Keratinocyte (primary cell): ENCODE measurements around the gene NAT10. TPM values are rescaled to one million over a fixed set of nuclear protein-coding genes. Genes with fewer than 3 reads are reported as not detected.

Experiments
- DNase-seq: peaks from one replicate; pipeline ENCODE4 v3.0.0-alpha.2; 2011; ENCODE audit warnings: low read depth, missing footprints, low spot score
- FAIRE-seq: peaks from 2 replicates; lab custom pipeline; 2011; peaks lifted over from hg19 to GRCh38; lab: Jason Lieb, UNC
- H2AFZ ChIP-seq: 2 replicates; pipeline ENCODE4 v1.6.0; 2012; ENCODE audit warnings: low read length, control low read depth, inconsistent platforms; ENCODE audit not compliant: control insufficient read depth
- H3K27ac ChIP-seq: 2 replicates; pipeline ENCODE4 v1.5.1; 2011; ENCODE audit warnings: low read length; ENCODE audit not compliant: control insufficient read depth, insufficient read depth
- H3K27me3 ChIP-seq: 3 replicates; pipeline ENCODE4 v1.6.0; 2011; ENCODE audit warnings: low read length; ENCODE audit not compliant: control insufficient read depth, insufficient read depth; ENCODE audit errors: extremely low read depth
- H3K36me3 ChIP-seq, 2 experiments: 2 replicates in 1 of 2; 3 replicates in 1 of 2; pipeline ENCODE4 v1.5.1; 2011; ENCODE audit warnings: low read length in 2 of 2, mild to moderate bottlenecking in 1 of 2; ENCODE audit not compliant: control insufficient read depth in 2 of 2, insufficient read depth in 2 of 2; ENCODE audit errors: extremely low read depth in 1 of 2
- H3K4me1 ChIP-seq: 3 replicates; pipeline ENCODE4 v1.5.1; 2011; ENCODE audit warnings: low read length; ENCODE audit not compliant: control insufficient read depth, insufficient read depth; ENCODE audit errors: extremely low read depth
- H3K4me2 ChIP-seq: 3 replicates; pipeline ENCODE4 v1.6.0; 2011; ENCODE audit warnings: low read depth, low read length; ENCODE audit not compliant: control insufficient read depth, insufficient read depth; ENCODE audit errors: extremely low read depth
- H3K4me3 ChIP-seq, 3 experiments: fragments of 200-600 bp in 1 of 3; sonication (generic) in 1 of 3; 2 replicates in 2 of 3; 3 replicates in 1 of 3; pipeline ENCODE4 v1.5.1; 2011 to 2016; ENCODE audit warnings: low read length in 3 of 3, mild to moderate bottlenecking in 3 of 3, control low read depth in 2 of 3, inconsistent platforms in 1 of 3, low read depth in 1 of 3, mixed read lengths in 1 of 3, mixed run types in 1 of 3, moderate library complexity in 1 of 3; ENCODE audit not compliant: control insufficient read depth in 2 of 3, insufficient read depth in 2 of 3; ENCODE audit errors: extremely low read depth in 1 of 3
- H3K79me2 ChIP-seq: 2 replicates; pipeline ENCODE4 v1.6.0; 2012; ENCODE audit warnings: low read length; ENCODE audit not compliant: control insufficient read depth, insufficient read depth
- H3K9ac ChIP-seq: 3 replicates; pipeline ENCODE4 v1.6.0; 2011; ENCODE audit warnings: low read length; ENCODE audit not compliant: control insufficient read depth, insufficient read depth; ENCODE audit errors: extremely low read depth
- H3K9me1 ChIP-seq: 3 replicates; pipeline ENCODE4 v1.6.0; 2011; ENCODE audit warnings: low read length; ENCODE audit not compliant: control insufficient read depth, insufficient read depth; ENCODE audit errors: extremely low read depth
- H3K9me3 ChIP-seq: 2 replicates; pipeline ENCODE4 v1.5.1; 2012; ENCODE audit warnings: low read depth, low read length; ENCODE audit not compliant: control insufficient read depth
- H4K20me1 ChIP-seq: 3 replicates; pipeline ENCODE4 v1.6.0; 2011; ENCODE audit warnings: low read length; ENCODE audit not compliant: control insufficient read depth, insufficient read depth; ENCODE audit errors: extremely low read depth
- CTCF ChIP-seq, 3 experiments: IDR thresholded peaks in 1 of 3; conservative IDR thresholded peaks in 1 of 3; optimal IDR thresholded peaks in 1 of 3; 2 replicates in 2 of 3; 3 replicates in 1 of 3; pipeline versions ENCODE3 to v1.5.1; 2011; ENCODE audit warnings: low read length in 3 of 3, mild to moderate bottlenecking in 3 of 3, moderate library complexity in 2 of 3, control low read depth in 1 of 3, inconsistent platforms in 1 of 3; ENCODE audit not compliant: insufficient read depth in 2 of 3; ENCODE audit errors: extremely low read depth in 1 of 3
- EZH2 ChIP-seq: IDR thresholded peaks from one replicate; pipeline ENCODE4 v1.6.1; 2012; ENCODE audit warnings: inconsistent platforms, mild to moderate bottlenecking, low read length, moderate library complexity
- dilution Hi-C: fragments of 300-500 bp; cut with MboI; formaldehyde crosslinking; loops from one replicate; pipeline ENCODE4 v1.7.0; 2020; ENCODE audit warnings: low sequenced_read_pairs; ENCODE audit not compliant: extremely low pct_ligation_motif_present
- polyA plus RNA-seq, 5 experiments: library from polyadenylated mRNA; depleted of rRNA in 3 of 5; stranded (reverse) in 3 of 5; stranded (forward) in 1 of 5; unstranded in 1 of 5; fragments of >200 nt; gene quantifications; 1 replicate in 1 of 5; 2 replicates in 3 of 5; 3 replicates in 1 of 5; pipeline versions ENCODE4 v1.2.1 to v1.2.3, GENCODE V29; 2011 to 2012; ENCODE audit warnings: missing spikeins in 2 of 5, low read depth in 1 of 5, low replicate concordance in 1 of 5

NAT10 gene
- polyA plus RNA-seq, 1 donor (not counting 4 experiments of a cell fraction or from before 2014, with no cell fraction given), result 44.0 TPM

GRCh38 chr11:34155757-34156062 is 50.3 kb downstream of the NAT10 start:
- H2AFZ ChIP-seq, result no peak overlapping the region
- no peaks in the 10 kb centered on the region for H3K9me1 ChIP-seq
- no peaks in the 10 kb centered on the region for H3K79me2 ChIP-seq
- no peaks in the 10 kb centered on the region for H4K20me1 ChIP-seq
- no peak for DNase-seq
- H3K9me3 ChIP-seq, result no peaks in the 10 kb centered on the region
- no peaks in the 10 kb centered on the region for H3K4me1 ChIP-seq
- TF ChIP-seq CTCF (optimal IDR thresholded peaks at IDR 0.05 in 1 of 3, IDR thresholded peaks at IDR 0.05 in 1 of 3, conservative IDR thresholded peaks at IDR 0.05 in 1 of 3; ENCODE audit: extremely low read depth in 1 of 3, insufficient read depth in 2 of 3, low read length in 3 of 3) (no peak), EZH2 (no peak)
- dilution Hi-C loops, result no loop called here
- no peak overlapping the region for H3K27ac ChIP-seq
- FAIRE-seq, result no peak
- H3K27me3 ChIP-seq, result no peaks in the 10 kb centered on the region
- H3K36me3 ChIP-seq, result peaks cover 13 to 19% of the 10 kb centered on the region in 2 experiments
- H3K4me2 ChIP-seq, result no peak overlapping the region
- H3K9ac ChIP-seq, result no peak overlapping the region
- no peak overlapping the region for H3K4me3 ChIP-seq

DNA sequence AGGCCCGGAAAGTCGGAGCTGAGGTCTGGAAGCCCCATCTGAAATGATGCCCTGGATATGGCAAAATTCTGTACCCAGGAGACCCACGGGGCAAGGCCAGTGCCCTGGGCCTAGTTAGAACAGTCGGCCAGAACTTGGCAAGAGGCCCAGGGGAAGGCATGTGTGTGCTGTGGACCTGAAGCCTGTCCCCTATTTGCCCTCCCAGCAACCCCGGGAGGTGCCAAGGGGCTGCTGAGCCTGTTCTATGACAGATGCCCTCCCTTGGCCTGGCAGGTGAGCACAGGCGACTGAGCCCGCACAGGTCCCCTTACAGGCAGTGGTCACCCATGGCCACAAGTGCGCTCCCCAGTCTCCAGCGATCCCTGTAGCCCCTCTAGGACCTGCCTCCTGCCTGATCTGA is 51.7 kb downstream of the NAT10 start:
- Histone ChIP-seq H3K4me1 (no peaks in the 10 kb centered on the region), H3K36me3 (peaks cover 13 to 15% of the 10 kb centered on the region in 2 experiments), H3K27ac (no peak overlapping the region), H3K79me2 (no peaks in the 10 kb centered on the region), H3K9ac (no peak overlapping the region), H4K20me1 (no peaks in the 10 kb centered on the region), H2AFZ (no peak overlapping the region), H3K27me3 (no peaks in the 10 kb centered on the region), H3K9me1 (no peaks in the 10 kb centered on the region), H3K4me2 (no peak overlapping the region), H3K4me3 (no peak overlapping the region), H3K9me3 (no peaks in the 10 kb centered on the region)
- no peak for DNase-seq
- TF ChIP-seq EZH2 (no peak), CTCF (optimal IDR thresholded peaks at IDR 0.05 in 1 of 3, IDR thresholded peaks at IDR 0.05 in 1 of 3, conservative IDR thresholded peaks at IDR 0.05 in 1 of 3; ENCODE audit: extremely low read depth in 1 of 3, insufficient read depth in 2 of 3, low read length in 3 of 3) (no peak)
- FAIRE-seq, result no peak
- dilution Hi-C loops, result no loop called here
